Renal cortical epithelial cell (primary cell): ENCODE data around the gene DNAJC28. TPM values are rescaled to one million over a fixed set of nuclear protein-coding genes. Genes with fewer than 3 reads are reported as not detected.
"Not testable (repeated sequence)": the region's sequence is repeated elsewhere in the genome, so short reads cannot be mapped to it uniquely, and the experiment has no call there.

Source experiments
- DNase-seq: peaks from one replicate; pipeline ENCODE4 v3.0.0-alpha.2; 2011; ENCODE audit warnings: low read depth
- total RNA-seq: library from RNA; depleted of rRNA; stranded (reverse); fragments of >200 nt; gene quantifications from 2 replicates; pipeline ENCODE4 v1.2.3, GENCODE V29; 2014

DNAJC28 gene
- total RNA-seq: 1.9 and 4.2 TPM in 2 replicates

- peak; percentile 75 for DNase-seq
These were observed at the start of gene DNAJC28 for GRCh38 chr21:33491373-33492102. Gene DNAJC28, minus strand, starts transcription at chr21:33491716. Its CDS starts 2,323 bp downstream, at chr21:33489393.

GRCh38 chr21:33541105-33541711, 49.7 kb upstream of the DNAJC28 start:
- DNase-seq: no peak

- no peak for DNase-seq
These were observed 49.2 kb upstream of the DNAJC28 start for GRCh38 chr21:33540711-33541104.

GRCh38 chr21:33539616-33540015, 48.1 kb upstream of the DNAJC28 start:
- no peak for DNase-seq

GRCh38 chr21:33537212-33537611, 45.7 kb upstream of the DNAJC28 start:
- no peak for DNase-seq

GRCh38 chr21:33531007-33531406, 39.5 kb upstream of the DNAJC28 start:
- DNase-seq: no peak

- no peak for DNase-seq
These were observed 31.4 kb upstream of the DNAJC28 start for GRCh38 chr21:33522953-33523349.

GRCh38 chr21:33522297-33522952, 30.9 kb upstream of the DNAJC28 start:
- no peak for DNase-seq

GRCh38 chr21:33518899-33519298, 27.4 kb upstream of the DNAJC28 start:
- no peak for DNase-seq

GRCh38 chr21:33514229-33514628, 22.7 kb upstream of the DNAJC28 start:
- DNase-seq: peak; percentile 7

- DNase-seq: no peak
These were observed 21.0 kb upstream of the DNAJC28 start for GRCh38 chr21:33512481-33512880.

GRCh38 chr21:33511639-33512038, 20.1 kb upstream of the DNAJC28 start:
- DNase-seq: no peak

GRCh38 chr21:33510826-33511225, 19.3 kb upstream of the DNAJC28 start:
- DNase-seq: no peak

GRCh38 chr21:33507003-33507402, 15.5 kb upstream of the DNAJC28 start:
- not testable (repeated sequence) for DNase-seq

- DNase-seq: no peak
These were observed 14.3 kb upstream of the DNAJC28 start for GRCh38 chr21:33505833-33506232.

- DNase-seq: no peak
These were observed 4.8 kb upstream of the DNAJC28 start for GRCh38 chr21:33496345-33496744.

GRCh38 chr21:33495743-33496142, 4.2 kb upstream of the DNAJC28 start:
- DNase-seq: no peak

GRCh38 chr21:33493756-33494155, 2.2 kb upstream of the DNAJC28 start:
- no peak for DNase-seq

- no peak for DNase-seq
These were observed 1.1 kb upstream of the DNAJC28 start for GRCh38 chr21:33492571-33492970.

- peak; percentile 4 for DNase-seq
These were observed 534 bp downstream of the DNAJC28 start for GRCh38 chr21:33490991-33491372.

- no peak for DNase-seq
These were observed 2.6 kb downstream of the DNAJC28 start for GRCh38 chr21:33488936-33489335.

- no peak for DNase-seq
These were observed 3.5 kb downstream of the DNAJC28 start for GRCh38 chr21:33487996-33488395.

- DNase-seq: no peak
These were observed 10.1 kb downstream of the DNAJC28 start for GRCh38 chr21:33481314-33481943.
